A549 (cell line): ENCODE data around the gene SOS1. TPM values are rescaled to one million over a fixed set of nuclear protein-coding genes. Genes with fewer than 3 reads are reported as not detected.

ENCODE experiments used
- ATAC-seq, 2 experiments: fragments of 200-7000 bp in 1 of 2; fragments of >200 bp in 1 of 2; cut with Nextera tagmentation in 1 of 2; cut with Tn5 transposase in 1 of 2; 3 replicates each; pipeline versions ENCODE4 v1.8.0 to v1.9.1; 2018 to 2020; ENCODE audit warnings: mild to moderate bottlenecking in 1 of 2, moderate library complexity in 1 of 2
- CTCF ChIA-PET: fragments of 300-600 bp; sonication (Branson Sonifier 250); formaldehyde crosslinking; extraction: SDS; loops from one replicate; lab custom pipeline; 2021; ENCODE audit warnings: antibody characterized with exemption, inconsistent platforms; lab: Yijun Ruan, JAX
- POLR2A ChIA-PET: fragments of 350-600 bp; formaldehyde crosslinking; extraction: SDS; loops from one replicate; lab custom pipeline; 2021; ENCODE audit warnings: antibody characterized with exemption, inconsistent platforms; lab: Yijun Ruan, JAX
- DNase-seq, 2 experiments: peaks; one replicate each; pipeline versions ENCODE4 v3.0.0 to v3.0.0-alpha.2; 2011 to 2016; ENCODE audit warnings: low read depth in 1 of 2, low spot score in 1 of 2
- FAIRE-seq: peaks from 2 replicates; lab custom pipeline; 2011; peaks lifted over from hg19 to GRCh38; lab: Jason Lieb, UNC
- H3K27ac ChIP-seq, 2 experiments: fragments of >200 bp; sonication (Bioruptor Twin); formaldehyde crosslinking; 3 replicates each; pipeline ENCODE4 v1.5.1; 2016 to 2017
- H3K4me1 ChIP-seq: fragments of >200 bp; sonication (Bioruptor Twin); formaldehyde crosslinking; 3 replicates; pipeline ENCODE4 v1.6.1; 2016
- H3K4me2 ChIP-seq: fragments of >200 bp; sonication (Bioruptor Twin); formaldehyde crosslinking; 3 replicates; pipeline ENCODE4 v1.6.1; 2016
- H3K4me3 ChIP-seq: fragments of >200 bp; sonication (Bioruptor Twin); formaldehyde crosslinking; 3 replicates; pipeline ENCODE4 v1.5.1; 2016
- H3K9me3 ChIP-seq: fragments of >200 bp; sonication (Bioruptor Twin); formaldehyde crosslinking; 3 replicates; pipeline ENCODE4 v1.6.1; 2016
- ATOH8 ChIP-seq: fragments of 250-450 bp; sonication (Bioruptor Pico); IDR thresholded peaks from 2 replicates; pipeline ENCODE4 v1.5.0; 2020; ENCODE audit warnings: low read depth, mild to moderate bottlenecking, moderate library complexity
- CBX8 ChIP-seq: fragments of 200-600 bp; sonication (generic); IDR thresholded peaks from 2 replicates; pipeline ENCODE4 v1.6.1; 2016
- CEBPB ChIP-seq, 2 experiments: fragments of >200 bp in 1 of 2; sonication (Bioruptor Twin) in 1 of 2; formaldehyde crosslinking in 1 of 2; IDR thresholded peaks; 2 replicates each; pipeline ENCODE4 v1.6.1; 2012 to 2016
- CHD2 ChIP-seq: fragments of 150-350 bp; IDR thresholded peaks from 2 replicates; pipeline ENCODE4 v1.6.1; 2014; ENCODE audit warnings: low read length; ENCODE audit not compliant: partially characterized antibody
- CHD4 ChIP-seq: fragments of 200-600 bp; sonication (generic); IDR thresholded peaks from 2 replicates; pipeline ENCODE4 v1.6.1; 2016; ENCODE audit warnings: antibody characterized with exemption, mild to moderate bottlenecking, borderline replicate concordance
- CTCF ChIP-seq: fragments of >200 bp; sonication (Bioruptor Twin); formaldehyde crosslinking; IDR thresholded peaks from 3 replicates; pipeline ENCODE4 v1.5.1; 2016
- E2F6 ChIP-seq: IDR thresholded peaks from 2 replicates; pipeline ENCODE4 v1.6.1; 2012; ENCODE audit warnings: low read depth, borderline replicate concordance
- EHF ChIP-seq: fragments of 250-450 bp; sonication (Bioruptor Pico); IDR thresholded peaks from 2 replicates; pipeline ENCODE4 v1.5.0; 2020; ENCODE audit warnings: mild to moderate bottlenecking
- ELK1 ChIP-seq: fragments of 150-350 bp; IDR thresholded peaks from 2 replicates; pipeline ENCODE4 v1.6.1; 2014; ENCODE audit warnings: low read depth, mild to moderate bottlenecking, low read length
- EP300 ChIP-seq, 2 experiments: fragments of >200 bp; sonication (Bioruptor Twin); formaldehyde crosslinking; IDR thresholded peaks; 2 replicates in 1 of 2; 3 replicates in 1 of 2; pipeline ENCODE4 v1.6.1; 2016 to 2017
- ESRRA ChIP-seq: fragments of 150-350 bp; IDR thresholded peaks from 2 replicates; pipeline ENCODE4 v1.6.1; 2014; ENCODE audit warnings: mild to moderate bottlenecking, low read length, borderline replicate concordance
- FOXS1 ChIP-seq: fragments of 250-450 bp; sonication (Bioruptor Pico); IDR thresholded peaks from 2 replicates; pipeline ENCODE4 v1.5.0; 2020; ENCODE audit warnings: mild to moderate bottlenecking, moderate library complexity
- HMGXB4 ChIP-seq: fragments of 250-450 bp; sonication (Bioruptor Pico); IDR thresholded peaks from 2 replicates; pipeline ENCODE4 v1.5.0; 2021; ENCODE audit warnings: mild to moderate bottlenecking, moderate library complexity, borderline replicate concordance
- JUN ChIP-seq, 2 experiments: fragments of >200 bp; sonication (Bioruptor Twin); formaldehyde crosslinking; IDR thresholded peaks; 2 replicates in 1 of 2; 3 replicates in 1 of 2; pipeline ENCODE4 v1.6.1; 2016 to 2017
- KDM5A ChIP-seq: fragments of 200-600 bp; sonication (generic); IDR thresholded peaks from 2 replicates; pipeline ENCODE4 v1.6.1; 2016; ENCODE audit warnings: antibody characterized with exemption, mild to moderate bottlenecking
- MAFK ChIP-seq: fragments of 450-650 bp; IDR thresholded peaks from 2 replicates; pipeline ENCODE4 v1.6.1; 2014; ENCODE audit not compliant: partially characterized antibody
- NFE2L2 ChIP-seq: fragments of 150-350 bp; conservative IDR thresholded peaks from 2 replicates; pipeline ENCODE4 v1.6.1; 2014; ENCODE audit warnings: low read length
- NPAS2 ChIP-seq: fragments of 250-450 bp; sonication (Bioruptor Pico); IDR thresholded peaks from 2 replicates; pipeline ENCODE4 v1.8.0; 2022; ENCODE audit warnings: mild to moderate bottlenecking, moderate library complexity, borderline replicate concordance
- PHF8 ChIP-seq: fragments of 200-600 bp; sonication (generic); IDR thresholded peaks from 2 replicates; pipeline ENCODE4 v1.6.1; 2016; ENCODE audit warnings: low read depth, mild to moderate bottlenecking, antibody characterized with exemption, moderate library complexity, borderline replicate concordance
- POLR2A ChIP-seq: IDR thresholded peaks from 2 replicates; pipeline ENCODE4 v1.6.1; 2012; ENCODE audit warnings: mild to moderate bottlenecking, low read length
- POLR2AphosphoS2 ChIP-seq: conservative IDR thresholded peaks from 2 replicates; pipeline ENCODE4 v1.6.1; 2012; ENCODE audit warnings: low read length, improper control_type of control experiment, inconsistent platforms
- RAD21 ChIP-seq, 2 experiments: fragments of >200 bp in 1 of 2; sonication (Bioruptor Twin) in 1 of 2; formaldehyde crosslinking in 1 of 2; IDR thresholded peaks in 1 of 2; conservative IDR thresholded peaks in 1 of 2; 2 replicates in 1 of 2; 3 replicates in 1 of 2; pipeline ENCODE4 v1.6.1; 2012 to 2018; ENCODE audit warnings: inconsistent platforms in 1 of 2
- RCOR1 ChIP-seq: fragments of 150-350 bp; IDR thresholded peaks from 2 replicates; pipeline ENCODE4 v1.6.1; 2014; ENCODE audit warnings: antibody characterized with exemption, low read length, low read depth
- REST ChIP-seq: fragments of 200-600 bp; sonication (generic); IDR thresholded peaks from 2 replicates; pipeline ENCODE4 v1.6.1; 2016; ENCODE audit warnings: antibody characterized with exemption, mild to moderate bottlenecking, moderate library complexity
- SMC3 ChIP-seq: fragments of >200 bp; sonication (Bioruptor Twin); formaldehyde crosslinking; IDR thresholded peaks from 3 replicates; pipeline ENCODE4 v1.6.1; 2018; ENCODE audit warnings: inconsistent platforms
- TFCP2L1 ChIP-seq: fragments of 250-450 bp; sonication (Bioruptor Pico); IDR thresholded peaks from 2 replicates; pipeline ENCODE4 v1.5.0; 2021; ENCODE audit warnings: mild to moderate bottlenecking
- ZC3H11A ChIP-seq: fragments of 450-650 bp; IDR thresholded peaks from 2 replicates; pipeline ENCODE4 v1.6.1; 2014; ENCODE audit warnings: antibody characterized with exemption, mild to moderate bottlenecking
- ZFP36 ChIP-seq: fragments of 450-650 bp; IDR thresholded peaks from 2 replicates; pipeline ENCODE4 v1.6.1; 2014; ENCODE audit warnings: borderline replicate concordance; ENCODE audit not compliant: partially characterized antibody
- WGBS: methylation state at CpG from one replicate; pipeline ENCODE4 v1.1.6; 2017; ENCODE audit errors: missing lambda C conversion rate; 5-methylcytosine and 5-hydroxymethylcytosine counted together
- polyA plus RNA-seq, 4 experiments: library from polyadenylated mRNA; depleted of rRNA in 3 of 4; stranded (reverse); fragments of >200 nt; fragmentation: RNase III in 1 of 4; extraction: RNeasy Plus Mini Kit Qiagen cat#74134 plus additional on column Dnase treatment in 1 of 4; gene quantifications; 2 replicates in 3 of 4; 3 replicates in 1 of 4; pipeline ENCODE4 v1.2.3, GENCODE V29; 2011 to 2017

Gene SOS1
- polyA plus RNA-seq, 2 of the 4 experiments (the other 2 are of a cell fraction) = 19.6 to 48.9 TPM

GRCh38 chr2:39061280-39061679 lies 59.6 kb downstream of the SOS1 start:
- Histone ChIP-seq H3K4me2 (no peak overlapping the region), H3K27ac (no peak overlapping the region), H3K4me3 (no peak overlapping the region), H3K4me1 (no peaks in the 10 kb centered on the region), H3K9me3 (no peaks in the 10 kb centered on the region)
- TF ChIP-seq EHF (CRISPR knock-in tag) (no peak), RCOR1 (no peak), HMGXB4 (CRISPR knock-in tag) (no peak), CHD4 (no peak), MAFK (no peak), REST (no peak), CEBPB (IDR thresholded peaks at IDR 0.05) (no peak), NFE2L2 (no peak), ELK1 (no peak), RAD21 (conservative IDR thresholded peaks at IDR 0.05 in 1 of 2, IDR thresholded peaks at IDR 0.05 in 1 of 2) (no peak), ZC3H11A (no peak), JUN (IDR thresholded peaks at IDR 0.05) (no peak), TFCP2L1 (no peak), ATOH8 (CRISPR knock-in tag) (no peak), EP300 (IDR thresholded peaks at IDR 0.05) (no peak), CHD2 (no peak), POLR2AphosphoS2 (no peak)
- CTCF ChIA-PET = interaction anchor here (1.4 to 9.3 kb wide), 4 partner anchors 36 to 167 kb away, joined by 3 to 139 read pairs (median 6); partner anchors contain the start of gene SOS1
- ATAC-seq = no peak
- no peak for FAIRE-seq
- WGBS = 87% methylated on average over 4 of the region's 4 CpGs
- DNase-seq = no peak
- POLR2A ChIA-PET = no interaction called here

- no peak overlapping the region for H3K27ac ChIP-seq
- POLR2A ChIA-PET = no interaction called here
- H3K4me2 ChIP-seq = no peak overlapping the region
- ATAC-seq (peak in 1 of 2 experiments; percentile 63; a peak in 3 of 6 replicates), DNase-seq (peak; percentile 12 to 59), FAIRE-seq (peak; percentile 93)
- no peaks in the 10 kb centered on the region for H3K4me1 ChIP-seq
- CTCF ChIA-PET = interaction anchor here (0.6 to 9.3 kb wide), 28 partner anchors 9 to 638 kb away, joined by 3 to 139 read pairs (median 4); partner anchors contain the start of gene SOS1
- WGBS = 7% methylated on average over 2 of the region's 2 CpGs
- no peak overlapping the region for H3K4me3 ChIP-seq
- H3K9me3 ChIP-seq = no peaks in the 10 kb centered on the region
- TF ChIP-seq ZFP36 (no peak), CHD2 (no peak), ESRRA (no peak), CTCF (peak; percentile 95), FOXS1 (no peak), SMC3 (peak; percentile 67), PHF8 (no peak), POLR2A (no peak), MAFK (no peak), E2F6 (no peak), NPAS2 (CRISPR knock-in tag) (no peak), KDM5A (no peak), CBX8 (no peak)
Measured at GRCh38 chr2:39059366-39059952, 61.4 kb downstream of the SOS1 start.
